ENCODE measurements around the gene NTSR1. TPM values are rescaled to one million over a fixed set of nuclear protein-coding genes. Genes with fewer than 3 reads are reported as not detected.

The NTSR1 gene
- total RNA-seq, 1 experiment from 2014 or later = 0.98 TPM

DNA sequence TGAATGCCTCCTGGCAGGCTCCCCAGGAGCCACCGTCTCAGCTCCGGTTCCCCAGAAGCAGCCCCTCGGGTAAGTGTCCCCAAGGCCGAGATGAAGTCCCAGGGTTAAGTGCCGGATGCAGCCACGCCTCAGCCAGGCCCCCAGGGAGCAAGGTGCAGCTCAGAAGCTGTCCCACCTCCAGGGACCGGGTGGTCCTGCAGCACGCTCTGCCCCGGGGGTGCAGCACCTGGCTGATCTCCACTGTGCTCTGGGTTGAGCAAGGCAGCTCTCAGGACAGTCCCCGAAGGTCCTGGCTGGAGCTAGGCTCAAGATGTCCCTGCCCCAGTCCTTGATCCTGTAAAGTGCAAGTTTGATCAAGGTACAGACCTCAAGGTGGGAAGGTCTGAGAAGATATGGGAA lies 15.1 kb upstream of the NTSR1 start:
- no peak for DNase-seq (ENCODE audit: low read depth)

DNA sequence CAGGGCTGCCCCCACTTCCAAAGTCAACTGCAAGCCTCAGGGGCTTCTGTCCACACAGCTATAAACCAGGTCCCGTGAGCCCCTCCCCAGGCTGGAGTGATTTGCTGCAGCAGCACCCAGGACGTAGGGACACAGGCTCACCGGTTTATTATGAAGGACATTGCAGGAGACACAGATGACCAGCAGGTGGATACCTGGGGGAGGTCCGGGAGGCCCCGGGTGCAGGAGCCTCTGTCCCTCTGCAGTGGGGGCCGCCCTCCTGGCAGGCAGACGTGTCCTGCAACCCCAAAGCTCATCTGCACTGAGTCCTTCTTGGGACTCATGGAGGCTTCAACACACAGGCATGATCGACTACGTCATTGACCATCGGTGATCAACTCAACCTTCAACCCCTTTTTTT lies 14.5 kb upstream of the NTSR1 start:
- no peak for DNase-seq (ENCODE audit: low read depth)

DNA sequence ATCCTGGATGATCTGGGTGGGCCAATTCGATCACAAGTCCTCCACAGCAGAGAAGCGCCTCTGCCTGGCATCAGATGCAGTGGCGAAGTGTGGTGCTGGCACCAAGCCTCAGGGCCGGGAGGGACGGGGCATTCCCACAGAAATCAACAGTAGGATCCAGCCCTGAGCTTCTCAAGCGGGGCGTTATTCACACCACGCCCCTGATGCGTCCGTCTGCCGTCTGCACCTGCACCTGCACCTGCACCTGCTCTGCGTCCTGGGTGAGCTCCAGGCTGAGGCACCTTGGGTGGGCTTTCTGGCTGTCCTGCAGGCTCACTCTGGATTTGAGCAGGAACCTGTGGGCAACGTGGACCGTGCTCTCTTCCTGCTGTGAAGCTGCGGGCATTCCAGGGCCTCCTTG lies 13.8 kb upstream of the NTSR1 start:
- DNase-seq (ENCODE audit: low read depth) = no peak

GRCh38 chr20:62695448-62696414 lies 12.9 kb upstream of the NTSR1 start:
- no peak for DNase-seq (ENCODE audit: low read depth)

DNA sequence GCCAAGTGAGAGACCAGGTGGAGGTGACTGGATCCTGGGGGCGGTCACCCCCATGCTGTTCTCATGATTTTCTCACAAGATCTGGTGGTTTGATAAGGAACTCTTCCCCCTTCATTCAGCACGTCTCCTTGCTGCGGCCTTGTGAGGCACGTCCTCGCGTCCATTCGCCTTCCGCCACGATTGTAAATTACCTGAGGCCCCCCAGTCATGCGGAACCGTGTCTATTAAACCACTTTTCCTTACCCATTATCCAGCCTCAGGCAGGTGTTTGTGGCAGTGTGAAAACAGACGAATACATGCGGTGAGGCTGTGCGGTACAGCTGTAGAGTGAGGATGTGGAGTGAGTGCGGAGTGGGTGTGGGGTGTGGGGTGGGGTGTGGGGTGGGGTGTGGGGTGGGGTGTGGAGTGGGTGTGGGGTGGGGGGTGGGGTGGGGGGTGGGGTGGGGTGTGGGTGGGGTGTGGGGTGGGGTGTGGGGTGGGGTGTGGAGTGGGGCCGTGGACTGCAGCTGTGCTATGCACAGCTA lies 12.1 kb upstream of the NTSR1 start:
- no peak for DNase-seq (ENCODE audit: low read depth)

DNA sequence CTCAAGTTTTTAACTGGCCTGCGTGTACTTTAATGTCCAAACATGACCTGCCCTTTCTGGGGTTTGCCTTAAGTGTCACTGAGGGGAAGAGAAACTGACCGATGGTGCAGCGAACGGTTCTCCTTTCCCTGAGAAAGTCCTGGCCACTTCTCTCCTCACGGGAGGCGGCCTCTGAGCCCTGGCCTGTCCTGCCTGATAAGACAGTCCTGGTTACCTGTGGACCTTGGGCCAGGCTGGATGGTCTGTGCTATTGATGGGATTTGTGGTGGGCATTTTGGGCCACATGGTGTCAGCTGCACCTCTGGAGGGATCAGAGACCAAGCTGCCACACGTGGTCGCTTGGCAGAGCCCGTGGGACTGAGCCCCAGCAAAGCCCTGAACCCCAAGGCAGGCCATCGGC lies 11.6 kb upstream of the NTSR1 start:
- no peak for DNase-seq (ENCODE audit: low read depth)

- DNase-seq (ENCODE audit: low read depth) = no peak
Observed at GRCh38 chr20:62697468-62697912, 11.1 kb upstream of the NTSR1 start.

DNA sequence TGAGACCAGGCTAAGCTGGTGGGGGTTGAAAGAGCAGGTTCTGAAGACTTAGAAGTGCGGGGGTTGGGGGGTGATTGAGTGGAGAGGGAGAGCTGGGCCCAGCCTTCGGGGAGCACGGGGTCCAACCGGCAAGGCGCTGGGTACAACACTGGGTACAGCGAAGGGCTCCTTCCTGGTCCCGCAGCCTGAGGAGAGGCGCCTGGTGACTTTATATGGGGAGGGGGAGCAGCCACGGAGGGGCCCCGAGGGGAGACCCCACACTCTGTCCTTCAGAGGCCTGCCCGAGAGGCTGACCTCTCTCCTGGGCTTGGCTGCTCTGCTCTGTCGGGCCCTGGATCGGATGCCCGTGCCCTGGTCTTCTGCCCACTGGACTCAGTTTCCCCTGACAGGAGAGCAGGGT lies 10.4 kb upstream of the NTSR1 start:
- no peak for DNase-seq (ENCODE audit: low read depth)

DNA sequence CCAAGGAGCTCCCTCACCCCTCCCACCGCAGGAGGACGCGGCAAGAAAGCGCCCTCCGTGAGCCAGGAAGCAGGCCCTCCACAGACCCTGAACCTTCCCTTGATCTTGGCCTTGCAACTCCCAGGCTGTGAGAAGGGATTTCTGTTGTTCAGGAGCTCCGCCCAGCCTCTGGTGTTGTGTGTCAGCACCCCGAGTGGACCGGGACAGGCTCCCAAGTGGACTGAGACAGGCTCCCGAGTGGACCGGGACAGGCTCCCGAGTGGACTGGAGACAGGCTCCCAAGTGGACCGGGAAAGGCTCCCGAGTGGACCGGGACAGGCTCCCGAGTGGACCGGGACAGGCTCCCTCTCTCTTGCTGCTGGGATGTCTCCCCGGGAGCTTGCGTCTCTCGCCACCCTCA lies 9.3 kb upstream of the NTSR1 start:
- DNase-seq (ENCODE audit: low read depth) = no peak

GRCh38 chr20:62699741-62700140 lies 8.9 kb upstream of the NTSR1 start:
- no peak for DNase-seq (ENCODE audit: low read depth)

DNA sequence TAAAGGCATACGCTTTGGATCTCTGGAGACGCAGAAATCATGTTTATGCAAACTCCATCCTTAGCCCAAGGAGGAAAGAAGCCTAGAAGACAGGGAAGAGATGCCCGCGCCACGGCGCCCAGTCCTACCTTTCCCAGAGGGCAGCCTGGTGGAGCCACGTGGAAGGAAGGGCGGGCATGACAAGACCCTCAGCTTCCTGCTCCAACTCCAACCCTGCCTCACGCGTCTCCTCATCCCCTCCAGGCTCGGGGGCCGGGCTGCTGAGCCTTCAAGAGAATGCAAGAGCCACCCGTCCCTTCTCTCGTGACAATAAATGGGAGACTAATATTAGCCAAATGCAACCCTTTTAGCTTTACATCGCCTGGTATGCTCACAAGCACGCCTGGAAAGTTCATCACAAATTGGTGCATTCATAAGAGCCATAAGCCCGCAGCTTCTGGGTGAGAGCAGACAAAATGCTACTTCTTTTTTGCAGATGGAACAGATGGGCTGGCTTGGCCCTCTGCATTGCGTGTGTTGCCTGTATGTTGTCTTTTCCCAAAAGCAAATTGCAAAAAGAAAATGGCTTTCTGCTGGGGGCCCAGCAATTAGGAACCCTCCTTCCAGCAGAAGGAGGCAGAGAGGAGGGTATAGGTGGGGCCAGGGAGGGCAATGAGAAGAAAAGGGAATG lies 8.2 kb upstream of the NTSR1 start:
- no peak for DNase-seq (ENCODE audit: low read depth)

DNA sequence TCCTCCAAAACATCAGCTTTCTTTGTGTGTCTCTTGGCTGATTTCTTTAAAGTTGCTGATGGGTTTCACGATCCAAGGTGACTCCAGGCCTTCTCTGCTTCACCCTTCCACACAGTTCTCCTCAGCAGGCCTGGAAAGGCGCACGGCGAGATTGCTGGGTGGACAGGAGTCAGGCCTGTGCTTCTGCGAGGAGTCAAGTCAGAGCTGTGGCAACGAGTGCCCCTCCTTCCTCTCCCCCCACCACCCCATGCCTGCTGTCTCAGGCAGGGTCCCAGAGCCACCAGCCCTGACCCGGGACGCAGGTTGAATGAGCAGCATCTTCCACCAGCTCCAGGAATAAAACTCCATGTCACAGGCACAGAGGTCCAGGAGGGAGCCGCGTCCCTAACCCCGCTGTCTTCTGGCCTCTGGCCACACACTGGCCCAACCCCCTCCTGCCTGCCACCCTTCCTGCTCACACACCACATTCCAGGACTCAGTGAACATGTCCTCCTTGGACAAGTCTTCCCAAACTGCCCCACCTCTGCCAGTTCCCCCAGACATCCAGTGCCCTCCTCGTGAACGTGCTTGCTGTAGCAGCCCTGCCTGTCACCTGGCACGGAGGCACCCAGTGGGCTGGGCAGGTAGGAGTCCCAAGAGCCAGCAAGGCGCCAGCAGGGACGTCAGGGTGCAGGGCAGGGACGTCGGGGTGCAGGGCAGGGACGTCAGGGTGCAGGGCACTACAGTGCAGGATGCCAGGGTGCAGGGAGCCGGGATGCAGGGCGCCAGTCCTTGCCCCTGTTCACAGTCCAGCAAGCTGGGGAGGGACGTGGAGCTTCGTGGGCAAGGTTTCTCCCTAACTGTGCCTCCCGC lies 7.2 kb upstream of the NTSR1 start:
- DNase-seq (ENCODE audit: low read depth) = no peak

DNA sequence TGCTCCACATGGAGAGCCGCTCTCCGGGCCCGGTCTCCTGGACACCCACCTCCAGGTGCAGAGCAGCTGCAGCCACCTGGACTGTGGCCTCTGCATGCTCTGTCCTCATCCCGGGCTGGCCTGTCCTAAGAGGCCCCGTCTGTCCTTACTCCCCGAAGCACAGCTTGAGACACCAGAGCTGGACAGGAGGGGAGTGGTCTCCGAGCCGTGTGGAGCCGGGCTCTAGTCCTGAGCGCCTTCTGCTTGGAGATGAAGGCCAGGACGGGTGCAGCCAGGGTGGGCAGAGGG lies 6.7 kb upstream of the NTSR1 start:
- DNase-seq (ENCODE audit: low read depth) = no peak

- peak; percentile 90 for DNase-seq (ENCODE audit: low read depth)
Observed at GRCh38 chr20:62702895-62703852, 5.5 kb upstream of the NTSR1 start.

GRCh38 chr20:62703853-62704228 lies 4.8 kb upstream of the NTSR1 start:
- no peak for DNase-seq (ENCODE audit: low read depth)

DNA sequence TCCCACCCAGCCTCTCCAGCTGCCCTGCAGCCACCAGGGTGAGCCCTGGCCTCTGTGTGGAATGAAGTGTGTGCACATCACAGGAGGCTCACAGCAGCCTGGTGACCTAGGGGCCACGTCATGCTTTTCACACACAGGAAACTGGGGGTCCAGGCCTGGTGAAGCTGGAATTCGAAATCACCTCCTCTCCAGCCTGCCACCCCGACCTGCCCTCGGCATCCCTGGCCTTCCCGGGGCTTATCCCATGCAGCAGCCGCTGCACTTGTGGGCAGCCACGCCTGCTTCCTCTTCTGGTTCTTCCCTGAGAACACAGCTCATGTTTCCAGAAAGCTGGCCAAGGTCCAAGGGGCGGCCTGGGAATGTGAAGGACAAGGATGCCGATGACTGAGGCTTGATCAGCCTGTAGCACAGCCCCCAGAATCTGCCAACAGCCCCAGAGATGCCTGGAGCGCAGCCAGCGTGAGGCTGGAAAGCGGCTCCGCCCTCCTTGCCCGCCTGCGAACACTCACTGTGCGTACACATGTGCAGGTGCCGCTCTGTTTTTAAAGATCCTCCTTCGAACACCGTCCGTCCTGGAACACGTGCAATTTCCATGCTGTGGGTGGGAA lies 4.2 kb upstream of the NTSR1 start:
- peak; percentile 95 for DNase-seq (ENCODE audit: low read depth)

- DNase-seq (ENCODE audit: low read depth) = no peak
Observed at GRCh38 chr20:62705627-62706026, 3.0 kb upstream of the NTSR1 start.

DNA sequence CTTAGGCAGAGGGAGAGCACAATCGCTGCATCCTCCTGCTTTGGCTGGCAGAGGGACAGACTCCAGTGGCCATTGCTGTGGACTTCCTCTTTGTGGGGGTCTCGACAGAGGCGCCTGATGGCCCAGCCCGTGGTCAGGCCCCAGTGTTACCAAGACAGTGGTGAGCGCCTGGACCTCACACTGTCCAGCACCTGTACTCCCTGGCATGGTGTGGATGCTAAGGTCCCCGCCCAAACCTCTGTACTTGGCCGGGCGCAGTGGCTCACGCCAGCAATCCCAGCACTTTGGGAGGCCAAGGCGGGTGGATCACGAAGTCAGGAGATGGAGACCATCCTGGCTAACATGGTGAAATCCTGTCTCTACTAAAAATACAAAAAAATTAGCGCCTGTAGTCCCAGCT lies 2.3 kb upstream of the NTSR1 start:
- no peak for DNase-seq (ENCODE audit: low read depth)

- no peak for DNase-seq (ENCODE audit: low read depth)
Observed at GRCh38 chr20:62706857-62707256, 1.8 kb upstream of the NTSR1 start.

DNA sequence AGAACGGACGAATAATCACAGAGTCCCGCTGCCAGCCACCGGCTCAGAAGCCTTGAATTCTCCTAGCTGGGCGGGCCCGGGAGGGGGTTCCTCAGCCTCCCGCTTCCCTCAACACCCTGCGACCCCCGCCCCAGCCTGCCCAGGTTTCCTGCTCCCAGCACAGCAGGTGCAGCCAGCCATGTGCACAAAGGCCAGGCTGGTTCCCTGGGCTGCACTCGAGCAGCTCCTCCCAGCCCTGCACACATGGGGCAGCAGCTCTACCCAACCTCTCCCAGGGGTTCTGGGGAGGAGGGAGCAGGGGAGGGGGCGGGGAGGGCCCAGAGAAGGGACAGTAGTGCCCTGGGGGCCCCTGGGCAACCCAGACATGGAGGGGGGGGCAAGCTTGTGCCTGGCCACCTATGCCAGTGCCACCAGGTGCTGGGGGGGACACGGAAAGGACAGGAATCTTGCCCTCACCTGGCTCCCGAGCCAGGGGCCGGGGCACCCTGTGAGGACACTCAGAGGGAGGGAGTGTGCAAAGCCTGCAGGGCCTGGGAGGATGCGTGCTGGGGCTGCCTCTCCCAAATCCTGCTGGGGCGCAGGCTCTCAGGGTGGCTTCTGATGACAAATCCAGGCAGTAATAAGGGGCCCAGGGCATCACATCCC lies 1.2 kb upstream of the NTSR1 start:
- DNase-seq (ENCODE audit: low read depth) = no peak

All from LHCN-M2 (cell line).